OCI-LY3 (cell line): ENCODE data around the gene BAMBI.

ENCODE experiments used
- EZH2phosphoT487 ChIP-seq: fragments of 200-600 bp; shearing (Covaris generic); IDR thresholded peaks from 2 replicates; pipeline ENCODE4 v1.6.1; 2018; ENCODE audit warnings: antibody characterized with exemption, mixed run types, low read depth
- TF ChIP-seq, protein P1 (sequence below): fragments of 200-600, 300-600 bp; sonication (generic); IDR thresholded peaks from 2 replicates; pipeline ENCODE4 v1.5.1; 2014; ENCODE audit warnings: antibody characterized with exemption, low read length, low read depth

DNA sequence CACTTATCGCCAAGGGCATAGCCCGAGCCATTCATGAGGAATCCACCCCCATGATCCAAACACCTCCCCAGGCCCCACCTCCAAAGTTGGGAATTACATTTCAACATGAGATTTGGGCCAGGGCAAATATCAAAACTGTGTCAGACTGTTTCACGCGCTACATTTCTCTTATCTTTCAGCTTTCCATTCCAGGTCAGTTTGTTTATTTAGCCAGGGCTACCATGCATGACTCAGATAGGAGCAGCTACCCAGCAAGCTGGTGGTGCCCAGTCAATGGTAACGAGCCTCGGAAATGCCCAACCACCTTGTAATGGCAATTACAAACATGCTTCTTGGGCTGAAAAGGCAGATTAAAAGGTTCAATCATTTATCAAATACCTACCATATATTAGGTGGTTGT, 43.6 kb upstream of the BAMBI start:
- TF ChIP-seq, protein P1, sequence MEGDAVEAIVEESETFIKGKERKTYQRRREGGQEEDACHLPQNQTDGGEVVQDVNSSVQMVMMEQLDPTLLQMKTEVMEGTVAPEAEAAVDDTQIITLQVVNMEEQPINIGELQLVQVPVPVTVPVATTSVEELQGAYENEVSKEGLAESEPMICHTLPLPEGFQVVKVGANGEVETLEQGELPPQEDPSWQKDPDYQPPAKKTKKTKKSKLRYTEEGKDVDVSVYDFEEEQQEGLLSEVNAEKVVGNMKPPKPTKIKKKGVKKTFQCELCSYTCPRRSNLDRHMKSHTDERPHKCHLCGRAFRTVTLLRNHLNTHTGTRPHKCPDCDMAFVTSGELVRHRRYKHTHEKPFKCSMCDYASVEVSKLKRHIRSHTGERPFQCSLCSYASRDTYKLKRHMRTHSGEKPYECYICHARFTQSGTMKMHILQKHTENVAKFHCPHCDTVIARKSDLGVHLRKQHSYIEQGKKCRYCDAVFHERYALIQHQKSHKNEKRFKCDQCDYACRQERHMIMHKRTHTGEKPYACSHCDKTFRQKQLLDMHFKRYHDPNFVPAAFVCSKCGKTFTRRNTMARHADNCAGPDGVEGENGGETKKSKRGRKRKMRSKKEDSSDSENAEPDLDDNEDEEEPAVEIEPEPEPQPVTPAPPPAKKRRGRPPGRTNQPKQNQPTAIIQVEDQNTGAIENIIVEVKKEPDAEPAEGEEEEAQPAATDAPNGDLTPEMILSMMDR: no peak
- TF ChIP-seq EZH2phosphoT487: no peak
